Measurements from ENCODE around the gene SLC27A6. TPM values are rescaled to one million over a fixed set of nuclear protein-coding genes. Genes with fewer than 3 reads are reported as not detected.

SLC27A6 gene
- total RNA-seq, 1 experiment from 2014 or later, result not detected

DNA sequence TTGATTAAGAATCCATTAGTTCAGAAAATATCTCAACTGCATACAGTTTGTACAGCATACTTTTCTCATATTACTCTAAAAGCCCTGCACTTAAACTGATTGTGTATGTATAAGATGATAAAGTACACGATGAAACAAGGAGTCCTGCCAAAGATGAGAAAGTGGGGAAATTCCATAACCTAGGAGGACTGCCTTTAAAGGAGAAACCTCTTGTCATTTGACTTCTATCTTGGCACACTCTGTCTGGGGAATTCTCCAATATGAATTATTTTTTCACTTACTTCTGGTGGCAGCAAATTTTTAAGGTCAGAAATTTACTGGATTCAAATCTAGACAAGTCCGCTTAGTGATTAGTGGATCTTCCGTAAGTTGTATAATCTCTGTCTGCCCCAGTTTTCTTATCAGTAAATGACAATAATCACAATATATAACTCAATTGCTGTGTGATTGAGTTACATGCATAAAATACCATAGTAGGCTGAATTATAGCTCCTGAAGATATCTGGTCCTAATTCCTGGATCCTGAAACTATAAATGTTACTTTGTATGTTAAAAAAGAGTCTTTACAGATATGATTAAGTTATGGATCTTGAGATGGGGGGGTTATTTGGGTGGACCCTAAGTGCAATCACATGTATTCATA, 112.3 kb downstream of the SLC27A6 start:
- H3K27ac ChIP-seq (ENCODE audit: low read length), result no peak overlapping the region
- ChIA-PET CTCF (no interaction called here), POLR2A (ENCODE audit: unreplicated experiment) (no interaction called here)
- ATAC-seq (no peak), DNase-seq (no peak)
- H3K79me2 ChIP-seq (ENCODE audit: low read length), result no peaks in the 10 kb centered on the region
- H3K9me3 ChIP-seq (ENCODE audit: low read length), result no peaks in the 10 kb centered on the region
- intact Hi-C loops (cut with micrococcal nuclease), result no loop called here
- H3K4me1 ChIP-seq (ENCODE audit: insufficient read depth, low read length), result peaks cover 7% of the 10 kb centered on the region; the same call in 1 of the 2 replicates
- no peak overlapping the region for H3K9ac ChIP-seq (ENCODE audit: low read length)
- H2AFZ ChIP-seq (ENCODE audit: low read length), result no peak overlapping the region
- H3K36me3 ChIP-seq (ENCODE audit: low read depth, low read length), result no peaks in the 10 kb centered on the region
- H3F3A ChIP-seq (ENCODE audit: low read length, unreplicated experiment), result no peaks in the 10 kb centered on the region
- no peak overlapping the region for H3K4me2 ChIP-seq (ENCODE audit: low read length)
- H3K27me3 ChIP-seq (ENCODE audit: low read length), result 0 out of 2 replicates have a peak, but pooled peaks cover 7% of the 10 kb centered on the region
- H3K4me3 ChIP-seq (ENCODE audit: low read length), result no peak overlapping the region
- no peaks in the 10 kb centered on the region; the same call in 1 of the 2 replicates for H3K9me2 ChIP-seq (replicated peaks; ENCODE audit: low read length)
- no TSS peak for BruUV-seq (replicated peaks)
- TF ChIP-seq EZH2 (IDR thresholded peaks at IDR 0.05; ENCODE audit: low read length, unreplicated experiment) (no peak), EZH2phosphoT487 (IDR thresholded peaks at IDR 0.05; ENCODE audit: borderline replicate concordance, low read length) (no peak)
- TF ChIP-seq, protein P1, sequence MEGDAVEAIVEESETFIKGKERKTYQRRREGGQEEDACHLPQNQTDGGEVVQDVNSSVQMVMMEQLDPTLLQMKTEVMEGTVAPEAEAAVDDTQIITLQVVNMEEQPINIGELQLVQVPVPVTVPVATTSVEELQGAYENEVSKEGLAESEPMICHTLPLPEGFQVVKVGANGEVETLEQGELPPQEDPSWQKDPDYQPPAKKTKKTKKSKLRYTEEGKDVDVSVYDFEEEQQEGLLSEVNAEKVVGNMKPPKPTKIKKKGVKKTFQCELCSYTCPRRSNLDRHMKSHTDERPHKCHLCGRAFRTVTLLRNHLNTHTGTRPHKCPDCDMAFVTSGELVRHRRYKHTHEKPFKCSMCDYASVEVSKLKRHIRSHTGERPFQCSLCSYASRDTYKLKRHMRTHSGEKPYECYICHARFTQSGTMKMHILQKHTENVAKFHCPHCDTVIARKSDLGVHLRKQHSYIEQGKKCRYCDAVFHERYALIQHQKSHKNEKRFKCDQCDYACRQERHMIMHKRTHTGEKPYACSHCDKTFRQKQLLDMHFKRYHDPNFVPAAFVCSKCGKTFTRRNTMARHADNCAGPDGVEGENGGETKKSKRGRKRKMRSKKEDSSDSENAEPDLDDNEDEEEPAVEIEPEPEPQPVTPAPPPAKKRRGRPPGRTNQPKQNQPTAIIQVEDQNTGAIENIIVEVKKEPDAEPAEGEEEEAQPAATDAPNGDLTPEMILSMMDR (conservative IDR thresholded peaks at IDR 0.05; ENCODE audit: low read depth, low read length), result no peak
- no peaks in the 10 kb centered on the region for H4K20me1 ChIP-seq (ENCODE audit: low read length)

GRCh38 chr5:129078247-129078646, 113.0 kb downstream of the SLC27A6 start:
- intact Hi-C loops (cut with micrococcal nuclease), result no loop called here
- Histone ChIP-seq H3K9me2 (replicated peaks; ENCODE audit: low read length) (no peaks in the 10 kb centered on the region; the same call in 1 of the 2 replicates), H4K20me1 (ENCODE audit: low read length) (no peaks in the 10 kb centered on the region), H3K27me3 (ENCODE audit: low read length) (0 out of 2 replicates have a peak, but pooled peaks cover 1% of the 10 kb centered on the region), H3F3A (ENCODE audit: low read length, unreplicated experiment) (no peaks in the 10 kb centered on the region), H3K4me1 (ENCODE audit: insufficient read depth, low read length) (peaks cover 7% of the 10 kb centered on the region; the same call in 1 of the 2 replicates), H3K79me2 (ENCODE audit: low read length) (no peaks in the 10 kb centered on the region), H3K36me3 (ENCODE audit: low read depth, low read length) (no peaks in the 10 kb centered on the region), H3K4me2 (ENCODE audit: low read length) (no peak overlapping the region), H2AFZ (ENCODE audit: low read length) (no peak overlapping the region), H3K27ac (ENCODE audit: low read length) (no peak overlapping the region), H3K9me3 (ENCODE audit: low read length) (no peaks in the 10 kb centered on the region), H3K9ac (ENCODE audit: low read length) (no peak overlapping the region), H3K4me3 (ENCODE audit: low read length) (no peak overlapping the region)
- ATAC-seq, result no peak
- ChIA-PET CTCF (no interaction called here), POLR2A (ENCODE audit: unreplicated experiment) (no interaction called here)
- no TSS peak for BruUV-seq (replicated peaks)
- no peak for TF ChIP-seq EZH2 (IDR thresholded peaks at IDR 0.05; ENCODE audit: low read length, unreplicated experiment)
- no peak for TF ChIP-seq EZH2phosphoT487 (IDR thresholded peaks at IDR 0.05; ENCODE audit: borderline replicate concordance, low read length)
- TF ChIP-seq, protein P1 (conservative IDR thresholded peaks at IDR 0.05; ENCODE audit: low read depth, low read length), result no peak
- no peak for DNase-seq

GRCh38 chr5:129078660-129079059, 113.4 kb downstream of the SLC27A6 start:
- intact Hi-C loops (cut with micrococcal nuclease), result no loop called here
- POLR2A ChIA-PET (ENCODE audit: unreplicated experiment), result no interaction called here
- Histone ChIP-seq H2AFZ (ENCODE audit: low read length) (no peak overlapping the region), H3K4me2 (ENCODE audit: low read length) (no peak overlapping the region), H3K4me3 (ENCODE audit: low read length) (no peak overlapping the region), H3K9ac (ENCODE audit: low read length) (no peak overlapping the region), H3F3A (ENCODE audit: low read length, unreplicated experiment) (no peaks in the 10 kb centered on the region), H3K27ac (ENCODE audit: low read length) (no peak overlapping the region), H3K79me2 (ENCODE audit: low read length) (no peaks in the 10 kb centered on the region), H3K9me3 (ENCODE audit: low read length) (no peaks in the 10 kb centered on the region), H4K20me1 (ENCODE audit: low read length) (no peaks in the 10 kb centered on the region), H3K27me3 (ENCODE audit: low read length) (0 out of 2 replicates have a peak, but pooled peaks cover 3% of the 10 kb centered on the region), H3K4me1 (ENCODE audit: insufficient read depth, low read length) (peaks cover 7% of the 10 kb centered on the region; the same call in 1 of the 2 replicates), H3K36me3 (ENCODE audit: low read depth, low read length) (no peaks in the 10 kb centered on the region), H3K9me2 (replicated peaks; ENCODE audit: low read length) (no peaks in the 10 kb centered on the region; the same call in 1 of the 2 replicates)
- CTCF ChIA-PET, result no interaction called here
- no peak for DNase-seq
- BruUV-seq (replicated peaks), result no TSS peak
- TF ChIP-seq EZH2 (IDR thresholded peaks at IDR 0.05; ENCODE audit: low read length, unreplicated experiment), result no peak
- TF ChIP-seq, protein P1 (conservative IDR thresholded peaks at IDR 0.05; ENCODE audit: low read depth, low read length), result no peak
- TF ChIP-seq EZH2phosphoT487 (IDR thresholded peaks at IDR 0.05; ENCODE audit: borderline replicate concordance, low read length), result no peak
- ATAC-seq, result no peak
